B cell (primary cell): ENCODE results near the gene MAP3K5. TPM values are rescaled to one million over a fixed set of nuclear protein-coding genes. Genes with fewer than 3 reads are reported as not detected.

ENCODE experiments used
- ATAC-seq: fragments of 200-7000 bp; cut with Tn5 transposase; one replicate; pipeline ENCODE4 v1.10.0; 2021; ENCODE audit warnings: low read depth, mild to moderate bottlenecking, moderate number of reproducible peaks, moderate library complexity
- CTCF ChIA-PET: fragments of 350-600 bp; sonication (Branson Sonifier 250); formaldehyde crosslinking; loops from one replicate; lab custom pipeline; 2021; ENCODE audit warnings: antibody characterized with exemption, inconsistent platforms; lab: Charles Lee
- POLR2A ChIA-PET: fragments of 350-600 bp; sonication (Branson Sonifier 250); formaldehyde crosslinking; loops from one replicate; lab custom pipeline; 2021; ENCODE audit warnings: antibody characterized with exemption; lab: Charles Lee
- DNase-seq: peaks from one replicate; pipeline ENCODE4 v3.0.0; 2013
- H2AFZ ChIP-seq: 2 replicates; pipeline ENCODE4 v1.6.1; 2012; ENCODE audit warnings: mild to moderate bottlenecking, low read depth, low read length; ENCODE audit not compliant: insufficient read depth, poor library complexity, severe bottlenecking
- H3K27ac ChIP-seq, 2 donors: 1 replicate in 1 of 2; 2 replicates in 1 of 2; pipeline ENCODE4 v1.5.1; 2012 to 2013; ENCODE audit warnings: low read length in 2 of 2, mild to moderate bottlenecking in 2 of 2, moderate library complexity in 1 of 2
- H3K27me3 ChIP-seq, 4 experiments: fragments of 200-600 bp in 1 of 4; sonication (generic) in 1 of 4; replicated peaks in 1 of 4; 1 replicate in 2 of 4; 2 replicates in 2 of 4; pipeline versions ENCODE4 v1.6.1 to v1.7.0; 2013 to 2016; ENCODE audit warnings: low read length in 3 of 4, mild to moderate bottlenecking in 2 of 4, mixed read lengths in 1 of 4, moderate library complexity in 1 of 4; ENCODE audit not compliant: insufficient read depth in 4 of 4, control insufficient read depth in 3 of 4; ENCODE audit errors: control extremely low read depth in 1 of 4
- H3K36me3 ChIP-seq, 2 experiments: replicated peaks in 1 of 2; 1 replicate in 1 of 2; 2 replicates in 1 of 2; pipeline versions ENCODE4 v1.6.1 to v1.7.1; 2013; ENCODE audit warnings: low read length in 1 of 2; ENCODE audit not compliant: insufficient read depth in 2 of 2, control insufficient read depth in 1 of 2; ENCODE audit errors: control extremely low read depth in 1 of 2, extremely low read depth in 1 of 2
- H3K4me1 ChIP-seq, 2 donors: fragments of 200-600 bp in 1 of 2; sonication (generic) in 1 of 2; 1 replicate in 1 of 2; 2 replicates in 1 of 2; pipeline versions ENCODE4 v1.5.1 to v1.6.1; 2013 to 2017; ENCODE audit warnings: low read length in 2 of 2; ENCODE audit not compliant: control insufficient read depth in 2 of 2, insufficient read depth in 2 of 2
- H3K4me2 ChIP-seq: replicated peaks from 2 replicates; pipeline ENCODE3; 2012; ENCODE audit warnings: mild to moderate bottlenecking, low read depth, low read length; ENCODE audit not compliant: poor library complexity, severe bottlenecking
- H3K4me3 ChIP-seq, 5 experiments: fragments of 200-600 bp in 1 of 5; sonication (generic) in 1 of 5; 1 replicate in 3 of 5; 2 replicates in 2 of 5; pipeline versions ENCODE4 v1.5.1 to v1.7.0; 2011 to 2016; ENCODE audit warnings: low read length in 4 of 5, mild to moderate bottlenecking in 4 of 5, low read depth in 2 of 5, control low read depth in 1 of 5, moderate library complexity in 1 of 5; ENCODE audit not compliant: insufficient read depth in 1 of 5; ENCODE audit errors: control extremely low read depth in 1 of 5, extremely low read depth in 1 of 5
- H3K79me2 ChIP-seq: fragments of 200-600 bp; sonication (generic); one replicate; pipeline ENCODE4 v1.6.0; 2016; ENCODE audit warnings: low read length; ENCODE audit not compliant: control insufficient read depth, insufficient read depth
- H3K9ac ChIP-seq: fragments of 200-600 bp; sonication (generic); 2 replicates; pipeline ENCODE4 v1.6.1; 2017; ENCODE audit warnings: mild to moderate bottlenecking, low read length, moderate library complexity
- H3K9me3 ChIP-seq, 3 donors: one replicate each; pipeline versions ENCODE4 v1.6.1 to v1.7.1; 2013; ENCODE audit warnings: low read length in 2 of 3; ENCODE audit not compliant: control insufficient read depth in 2 of 3, insufficient read depth in 1 of 3; ENCODE audit errors: control extremely low read depth in 1 of 3
- H4K20me1 ChIP-seq: 2 replicates; pipeline ENCODE4 v1.6.0; 2012; ENCODE audit warnings: mild to moderate bottlenecking, low read length; ENCODE audit not compliant: insufficient read depth, control insufficient read depth, poor library complexity, severe bottlenecking
- H3K27ac Mint-ChIP-seq: one replicate; pipeline ENCODE4 v1.8.0; 2021; ENCODE audit warnings: mixed read lengths
- H3K27me3 Mint-ChIP-seq: one replicate; pipeline ENCODE4 v1.8.0; 2021; ENCODE audit warnings: mixed read lengths
- H3K4me1 Mint-ChIP-seq: one replicate; pipeline ENCODE4 v1.8.0; 2021; ENCODE audit warnings: mixed read lengths
- H3K4me3 Mint-ChIP-seq: one replicate; pipeline ENCODE4 v1.8.0; 2021; ENCODE audit warnings: mixed read lengths
- H3K9me3 Mint-ChIP-seq: one replicate; pipeline ENCODE4 v1.8.0; 2022; ENCODE audit warnings: mixed read lengths; ENCODE audit not compliant: insufficient read depth
- CTCF ChIP-seq: fragments of 200-600 bp; IDR thresholded peaks from one replicate; pipeline ENCODE4 v1.8.0; 2022; ENCODE audit warnings: antibody characterized with exemption, mild to moderate bottlenecking
- EZH2 ChIP-seq: IDR thresholded peaks from 2 replicates; pipeline ENCODE4 v1.6.1; 2012; ENCODE audit warnings: borderline replicate concordance, low read depth, mild to moderate bottlenecking, moderate library complexity, low read length; ENCODE audit not compliant: insufficient read depth, poor library complexity, severe bottlenecking
- WGBS: methylation state at CpG from one replicate; pipeline ENCODE4 v1.1.5; 2013; ENCODE audit warnings: missing lambda C conversion rate; ENCODE audit not compliant: insufficient coverage; 5-methylcytosine and 5-hydroxymethylcytosine counted together
- intact Hi-C: fragments of 100-400 bp; cut with micrococcal nuclease; formaldehyde crosslinking; loops from one replicate; pipeline ENCODE4 v1.10.0; 2022
- polyA plus RNA-seq: library from polyadenylated mRNA; depleted of rRNA; stranded (reverse); fragments of >200 nt; gene quantifications from 2 replicates; pipeline ENCODE4 v1.2.3, GENCODE V29; 2012
- total RNA-seq, 2 donors: library from RNA; stranded (reverse); fragments of 120-200 nt in 1 of 2; gene quantifications; 1 replicate in 1 of 2; 2 replicates in 1 of 2; pipeline versions ENCODE4 v1.2.3 to v1.2.4, GENCODE V29; 2013 to 2022

MAP3K5 gene
- total and polyA plus RNA-seq, 2 donors (not counting 1 experiment from before 2014, with no cell fraction given) = 5.7 to 34.1 TPM

GRCh38 chr6:136685540-136686108, 106.7 kb downstream of the MAP3K5 start:
- H2AFZ ChIP-seq = no peak overlapping the region
- H3K4me1 Mint-ChIP-seq = peaks cover 3% of the 10 kb centered on the region
- WGBS = no CpG with 5 or more reads among the region's 2 CpGs
- no peak for TF ChIP-seq CTCF
- TF ChIP-seq EZH2 = no peak
- no peak overlapping the region for H3K4me2 ChIP-seq
- no peaks in the 10 kb centered on the region for H3K9me3 ChIP-seq
- H3K27ac ChIP-seq = no peak overlapping the region
- intact Hi-C loops = no loop called here
- H3K36me3 ChIP-seq = peaks cover 3 to 5% of the 10 kb centered on the region in 2 experiments
- H3K79me2 ChIP-seq = no peaks in the 10 kb centered on the region
- H3K4me3 ChIP-seq = no peak overlapping the region
- H3K9me3 Mint-ChIP-seq = peaks cover 3% of the 10 kb centered on the region
- ATAC-seq (no peak), DNase-seq (no peak)
- CTCF ChIA-PET = interaction anchor here (0.6 to 2.5 kb wide), 2 partner anchors 41 to 108 kb away, joined by 3 to 6 read pairs; no protein-coding TSS in a partner anchor
- no peak overlapping the region for H3K9ac ChIP-seq
- no peak overlapping the region for H3K4me3 Mint-ChIP-seq
- peaks cover 7% of the 10 kb centered on the region for H4K20me1 ChIP-seq
- no peak overlapping the region for H3K27ac Mint-ChIP-seq
- no peaks in the 10 kb centered on the region for H3K4me1 ChIP-seq
- no peaks in the 10 kb centered on the region for H3K27me3 ChIP-seq
- H3K27me3 Mint-ChIP-seq = no peaks in the 10 kb centered on the region
- POLR2A ChIA-PET = interaction anchor here (0.6 kb wide), 1 partner anchor 92 kb away, joined by 5 read pairs; no protein-coding TSS in a partner anchor

- Mint-ChIP-seq H3K9me3 (peaks cover 3% of the 10 kb centered on the region), H3K4me3 (no peak overlapping the region), H3K4me1 (peaks cover 3% of the 10 kb centered on the region), H3K27ac (no peak overlapping the region), H3K27me3 (no peaks in the 10 kb centered on the region)
- Histone ChIP-seq H3K36me3 (peaks cover 3 to 5% of the 10 kb centered on the region in 2 experiments), H3K4me1 (no peaks in the 10 kb centered on the region), H3K9ac (no peak overlapping the region), H4K20me1 (peaks cover 7% of the 10 kb centered on the region), H3K27me3 (no peaks in the 10 kb centered on the region), H3K79me2 (no peaks in the 10 kb centered on the region), H3K27ac (no peak overlapping the region), H2AFZ (no peak overlapping the region), H3K9me3 (no peaks in the 10 kb centered on the region), H3K4me2 (no peak overlapping the region), H3K4me3 (no peak overlapping the region)
- no peak for ATAC-seq
- ChIA-PET POLR2A (no interaction called here), CTCF (interaction anchor here (1.2 to 2.5 kb wide), 2 partner anchors 35 to 40 kb away, joined by 3 to 6 read pairs; no protein-coding TSS in a partner anchor)
- TF ChIP-seq CTCF (no peak), EZH2 (no peak)
- no CpG with 5 or more reads among the region's 1 CpG for WGBS
- intact Hi-C loops = no loop called here
- no peak for DNase-seq
Observed at GRCh38 chr6:136684466-136684865, 107.8 kb downstream of the MAP3K5 start.
